A549 (cell line): ENCODE measurements around the gene ISLR2. TPM values are rescaled to one million over a fixed set of nuclear protein-coding genes. Genes with fewer than 3 reads are reported as not detected.
"Not testable (repeated sequence)": the region's sequence is repeated elsewhere in the genome, so short reads cannot be mapped to it uniquely, and the experiment has no call there.

Experiments used
- ATAC-seq, 2 experiments: fragments of 200-7000 bp in 1 of 2; fragments of >200 bp in 1 of 2; cut with Nextera tagmentation in 1 of 2; cut with Tn5 transposase in 1 of 2; 3 replicates each; pipeline versions ENCODE4 v1.8.0 to v1.9.1; 2018 to 2020; ENCODE audit warnings: mild to moderate bottlenecking in 1 of 2, moderate library complexity in 1 of 2
- CTCF ChIA-PET: fragments of 300-600 bp; sonication (Branson Sonifier 250); formaldehyde crosslinking; extraction: SDS; loops from one replicate; lab custom pipeline; 2021; ENCODE audit warnings: antibody characterized with exemption, inconsistent platforms; lab: Yijun Ruan, JAX
- POLR2A ChIA-PET: fragments of 350-600 bp; formaldehyde crosslinking; extraction: SDS; loops from one replicate; lab custom pipeline; 2021; ENCODE audit warnings: antibody characterized with exemption, inconsistent platforms; lab: Yijun Ruan, JAX
- DNase-seq, 2 experiments: peaks; one replicate each; pipeline versions ENCODE4 v3.0.0 to v3.0.0-alpha.2; 2011 to 2016; ENCODE audit warnings: low read depth in 1 of 2, low spot score in 1 of 2
- FAIRE-seq: peaks from 2 replicates; lab custom pipeline; 2011; peaks lifted over from hg19 to GRCh38; lab: Jason Lieb, UNC
- H3K27ac ChIP-seq, 2 experiments: fragments of >200 bp; sonication (Bioruptor Twin); formaldehyde crosslinking; 3 replicates each; pipeline ENCODE4 v1.5.1; 2016 to 2017
- H3K4me1 ChIP-seq: fragments of >200 bp; sonication (Bioruptor Twin); formaldehyde crosslinking; 3 replicates; pipeline ENCODE4 v1.6.1; 2016
- H3K4me2 ChIP-seq: fragments of >200 bp; sonication (Bioruptor Twin); formaldehyde crosslinking; 3 replicates; pipeline ENCODE4 v1.6.1; 2016
- H3K4me3 ChIP-seq: fragments of >200 bp; sonication (Bioruptor Twin); formaldehyde crosslinking; 3 replicates; pipeline ENCODE4 v1.5.1; 2016
- H3K9me3 ChIP-seq: fragments of >200 bp; sonication (Bioruptor Twin); formaldehyde crosslinking; 3 replicates; pipeline ENCODE4 v1.6.1; 2016
- BHLHE40 ChIP-seq: IDR thresholded peaks from 2 replicates; pipeline ENCODE4 v1.6.1; 2012; ENCODE audit warnings: low read depth, low read length, inconsistent platforms
- CBX2 ChIP-seq: fragments of 200-600 bp; sonication (generic); IDR thresholded peaks from 2 replicates; pipeline ENCODE4 v1.6.1; 2016; ENCODE audit warnings: low read depth, mild to moderate bottlenecking, borderline replicate concordance
- CHD4 ChIP-seq: fragments of 200-600 bp; sonication (generic); IDR thresholded peaks from 2 replicates; pipeline ENCODE4 v1.6.1; 2016; ENCODE audit warnings: antibody characterized with exemption, mild to moderate bottlenecking, borderline replicate concordance
- EHF ChIP-seq: fragments of 250-450 bp; sonication (Bioruptor Pico); IDR thresholded peaks from 2 replicates; pipeline ENCODE4 v1.5.0; 2020; ENCODE audit warnings: mild to moderate bottlenecking
- ESRRA ChIP-seq: fragments of 150-350 bp; IDR thresholded peaks from 2 replicates; pipeline ENCODE4 v1.6.1; 2014; ENCODE audit warnings: mild to moderate bottlenecking, low read length, borderline replicate concordance
- GATA3 ChIP-seq: IDR thresholded peaks from 2 replicates; pipeline ENCODE4 v1.6.1; 2012; ENCODE audit warnings: borderline replicate concordance
- HEYL ChIP-seq: fragments of 250-450 bp; sonication (Bioruptor Pico); IDR thresholded peaks from 2 replicates; pipeline ENCODE4 v1.8.0; 2021; ENCODE audit warnings: mild to moderate bottlenecking, moderate library complexity
- HOXB5 ChIP-seq: fragments of 250-450 bp; sonication (Bioruptor Pico); IDR thresholded peaks from 2 replicates; pipeline ENCODE4 v1.5.0; 2020; ENCODE audit warnings: mild to moderate bottlenecking, moderate library complexity
- KDM5A ChIP-seq: fragments of 200-600 bp; sonication (generic); IDR thresholded peaks from 2 replicates; pipeline ENCODE4 v1.6.1; 2016; ENCODE audit warnings: antibody characterized with exemption, mild to moderate bottlenecking
- NPAS2 ChIP-seq: fragments of 250-450 bp; sonication (Bioruptor Pico); IDR thresholded peaks from 2 replicates; pipeline ENCODE4 v1.8.0; 2022; ENCODE audit warnings: mild to moderate bottlenecking, moderate library complexity, borderline replicate concordance
- POLR2A ChIP-seq: IDR thresholded peaks from 2 replicates; pipeline ENCODE4 v1.6.1; 2012; ENCODE audit warnings: mild to moderate bottlenecking, low read length
- RARB ChIP-seq: fragments of 250-450 bp; sonication (Bioruptor Pico); IDR thresholded peaks from 2 replicates; pipeline ENCODE4 v1.8.0; 2021; ENCODE audit warnings: mild to moderate bottlenecking, moderate library complexity
- RCOR1 ChIP-seq: fragments of 150-350 bp; IDR thresholded peaks from 2 replicates; pipeline ENCODE4 v1.6.1; 2014; ENCODE audit warnings: antibody characterized with exemption, low read length, low read depth
- SREBF2 ChIP-seq: fragments of 450-650 bp; IDR thresholded peaks from 2 replicates; pipeline ENCODE4 v1.6.1; 2014; ENCODE audit warnings: mild to moderate bottlenecking, moderate library complexity
- TP53 ChIP-seq: fragments of 250-450 bp; sonication (Bioruptor Pico); IDR thresholded peaks from 2 replicates; pipeline ENCODE4 v1.5.0; 2021; ENCODE audit warnings: mild to moderate bottlenecking, moderate library complexity
- WGBS: methylation state at CpG from one replicate; pipeline ENCODE4 v1.1.6; 2017; ENCODE audit errors: missing lambda C conversion rate; 5-methylcytosine and 5-hydroxymethylcytosine counted together
- polyA minus RNA-seq: library from RNA; depleted of rRNA, polyadenylated mRNA; stranded (reverse); fragments of >200 nt; gene quantifications from 2 replicates; pipeline ENCODE4 v1.2.3, GENCODE V29; 2011; rRNA and poly(A)+ RNA removed
- polyA plus RNA-seq, 4 experiments: library from polyadenylated mRNA; depleted of rRNA in 3 of 4; stranded (reverse); fragments of >200 nt; fragmentation: RNase III in 1 of 4; extraction: RNeasy Plus Mini Kit Qiagen cat#74134 plus additional on column Dnase treatment in 1 of 4; gene quantifications; 2 replicates in 3 of 4; 3 replicates in 1 of 4; pipeline ENCODE4 v1.2.3, GENCODE V29; 2011 to 2017
- TF ChIP-seq, protein P1 (sequence below): fragments of 150-350 bp; IDR thresholded peaks from 2 replicates; pipeline ENCODE4 v1.6.1; 2014; ENCODE audit warnings: low read depth, mild to moderate bottlenecking, low read length
- TF ChIP-seq, protein P2 (sequence below): fragments of 250-450 bp; sonication (Bioruptor Pico); IDR thresholded peaks from 2 replicates; pipeline ENCODE4 v1.5.0; 2020; ENCODE audit warnings: low read depth, mild to moderate bottlenecking, moderate library complexity
- TF ChIP-seq, protein P3 (sequence below): fragments of 200-600 bp; sonication (generic); IDR thresholded peaks from 2 replicates; pipeline ENCODE4 v1.6.1; 2016; ENCODE audit warnings: antibody characterized with exemption, mild to moderate bottlenecking, moderate library complexity
- TF ChIP-seq, protein P4 (sequence below): fragments of >200 bp; sonication (Bioruptor Twin); formaldehyde crosslinking; IDR thresholded peaks from 3 replicates; pipeline ENCODE4 v1.6.1; 2016

ISLR2 gene, protein sequence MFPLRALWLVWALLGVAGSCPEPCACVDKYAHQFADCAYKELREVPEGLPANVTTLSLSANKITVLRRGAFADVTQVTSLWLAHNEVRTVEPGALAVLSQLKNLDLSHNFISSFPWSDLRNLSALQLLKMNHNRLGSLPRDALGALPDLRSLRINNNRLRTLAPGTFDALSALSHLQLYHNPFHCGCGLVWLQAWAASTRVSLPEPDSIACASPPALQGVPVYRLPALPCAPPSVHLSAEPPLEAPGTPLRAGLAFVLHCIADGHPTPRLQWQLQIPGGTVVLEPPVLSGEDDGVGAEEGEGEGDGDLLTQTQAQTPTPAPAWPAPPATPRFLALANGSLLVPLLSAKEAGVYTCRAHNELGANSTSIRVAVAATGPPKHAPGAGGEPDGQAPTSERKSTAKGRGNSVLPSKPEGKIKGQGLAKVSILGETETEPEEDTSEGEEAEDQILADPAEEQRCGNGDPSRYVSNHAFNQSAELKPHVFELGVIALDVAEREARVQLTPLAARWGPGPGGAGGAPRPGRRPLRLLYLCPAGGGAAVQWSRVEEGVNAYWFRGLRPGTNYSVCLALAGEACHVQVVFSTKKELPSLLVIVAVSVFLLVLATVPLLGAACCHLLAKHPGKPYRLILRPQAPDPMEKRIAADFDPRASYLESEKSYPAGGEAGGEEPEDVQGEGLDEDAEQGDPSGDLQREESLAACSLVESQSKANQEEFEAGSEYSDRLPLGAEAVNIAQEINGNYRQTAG
- polyA plus RNA-seq (2011; rRNA removed) (0.03 and 0.12 TPM in 2 replicates), polyA plus RNA-seq (2017; fragmentation: RNase III; extraction: RNeasy Plus Mini Kit Qiagen cat#74134 plus additional on column Dnase treatment) (0.10 to 0.25 TPM (median 0.17 TPM) in 3 replicates), polyA minus RNA-seq (0.17 TPM in 1 of 2 replicates, not detected in the other)
- 0.04 and 0.11 TPM in 2 replicates for polyA plus RNA-seq (2012; cell fraction: cytosol; rRNA removed)
- polyA plus RNA-seq (2012; cell fraction: nucleus; rRNA removed): 0.15 and 0.32 TPM in 2 replicates

DNA sequence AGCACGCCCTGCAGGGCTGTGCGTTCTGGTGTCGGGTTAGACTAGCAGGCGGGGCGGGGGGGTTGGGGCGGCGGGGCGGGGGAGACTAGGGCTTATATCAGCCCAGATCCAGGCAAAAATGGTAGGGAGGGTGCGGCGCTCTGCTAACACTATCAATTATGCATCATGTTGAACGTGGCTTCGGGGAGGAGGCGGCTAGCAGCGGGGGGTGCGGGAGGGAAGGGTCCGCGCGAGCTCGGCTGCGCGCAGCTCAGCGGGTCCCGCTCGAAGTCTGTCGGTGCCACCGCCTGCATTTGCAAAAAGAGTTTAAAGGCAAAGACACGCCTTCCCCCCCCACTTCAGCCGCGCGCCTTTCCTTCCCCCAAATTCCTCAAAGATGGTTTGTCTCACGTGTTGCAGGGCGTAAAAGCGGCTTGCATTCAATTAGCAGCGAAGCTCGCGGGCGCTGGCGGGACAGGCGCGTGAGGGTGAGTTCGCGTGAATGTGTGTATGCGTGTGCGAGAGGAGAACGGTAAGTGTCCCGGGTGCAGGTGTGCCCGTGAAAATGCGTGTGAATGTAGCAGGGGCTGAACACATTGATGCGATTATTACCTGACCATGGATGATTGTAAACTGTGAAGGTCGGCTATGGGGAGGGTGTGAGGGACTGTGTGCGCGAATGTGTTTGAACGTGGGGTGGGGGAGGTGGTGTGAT lies at the start of gene ISLR2:
Gene ISLR2, plus strand, starts transcription at position 432 of the 694 bp plus-strand sequence. CDS start 2,169 bp downstream, outside the sequence.
- Histone ChIP-seq H3K27ac (peak within 1 kb of the TSS; percentile 35 to 63; a peak in 3 of 6 replicates), H3K4me2 (peak within 1 kb of the TSS; percentile 88), H3K4me1 (peaks cover 16% of the 10 kb centered on the region; the same call in 1 of the 3 replicates), H3K4me3 (peak within 1 kb of the TSS; percentile 36), H3K9me3 (no peaks in the 10 kb centered on the region)
- ATAC-seq (no peak), DNase-seq (no peak), FAIRE-seq (no peak)
- 8% methylated on average over 37 of the region's 53 CpGs for WGBS
- POLR2A ChIA-PET: interaction anchor here (0.6 to 1.5 kb wide), 2 partner anchors 44 to 164 kb away, joined by 3 to 4 read pairs; no protein-coding TSS in a partner anchor
- CTCF ChIA-PET: interaction anchor here (0.7 to 3.0 kb wide), 8 partner anchors 50 to 192 kb away, joined by 3 to 21 read pairs (median 4); no protein-coding TSS in a partner anchor
- TF ChIP-seq CBX2 (no peak), CHD4 (no peak), RARB (CRISPR knock-in tag) (no peak), HEYL (CRISPR knock-in tag) (no peak), SREBF2 (no peak), TP53 (CRISPR knock-in tag) (no peak), ESRRA (no peak), BHLHE40 (no peak), NPAS2 (CRISPR knock-in tag) (no peak), KDM5A (no peak), POLR2A (no peak), EHF (CRISPR knock-in tag) (no peak), HOXB5 (CRISPR knock-in tag) (no peak), GATA3 (no peak), RCOR1 (no peak)
- TF ChIP-seq, protein P1, sequence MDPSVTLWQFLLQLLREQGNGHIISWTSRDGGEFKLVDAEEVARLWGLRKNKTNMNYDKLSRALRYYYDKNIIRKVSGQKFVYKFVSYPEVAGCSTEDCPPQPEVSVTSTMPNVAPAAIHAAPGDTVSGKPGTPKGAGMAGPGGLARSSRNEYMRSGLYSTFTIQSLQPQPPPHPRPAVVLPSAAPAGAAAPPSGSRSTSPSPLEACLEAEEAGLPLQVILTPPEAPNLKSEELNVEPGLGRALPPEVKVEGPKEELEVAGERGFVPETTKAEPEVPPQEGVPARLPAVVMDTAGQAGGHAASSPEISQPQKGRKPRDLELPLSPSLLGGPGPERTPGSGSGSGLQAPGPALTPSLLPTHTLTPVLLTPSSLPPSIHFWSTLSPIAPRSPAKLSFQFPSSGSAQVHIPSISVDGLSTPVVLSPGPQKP: no peak
- TF ChIP-seq, protein P2, sequence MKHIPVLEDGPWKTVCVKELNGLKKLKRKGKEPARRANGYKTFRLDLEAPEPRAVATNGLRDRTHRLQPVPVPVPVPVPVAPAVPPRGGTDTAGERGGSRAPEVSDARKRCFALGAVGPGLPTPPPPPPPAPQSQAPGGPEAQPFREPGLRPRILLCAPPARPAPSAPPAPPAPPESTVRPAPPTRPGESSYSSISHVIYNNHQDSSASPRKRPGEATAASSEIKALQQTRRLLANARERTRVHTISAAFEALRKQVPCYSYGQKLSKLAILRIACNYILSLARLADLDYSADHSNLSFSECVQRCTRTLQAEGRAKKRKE (CRISPR knock-in tag): no peak
- TF ChIP-seq, protein P3, sequence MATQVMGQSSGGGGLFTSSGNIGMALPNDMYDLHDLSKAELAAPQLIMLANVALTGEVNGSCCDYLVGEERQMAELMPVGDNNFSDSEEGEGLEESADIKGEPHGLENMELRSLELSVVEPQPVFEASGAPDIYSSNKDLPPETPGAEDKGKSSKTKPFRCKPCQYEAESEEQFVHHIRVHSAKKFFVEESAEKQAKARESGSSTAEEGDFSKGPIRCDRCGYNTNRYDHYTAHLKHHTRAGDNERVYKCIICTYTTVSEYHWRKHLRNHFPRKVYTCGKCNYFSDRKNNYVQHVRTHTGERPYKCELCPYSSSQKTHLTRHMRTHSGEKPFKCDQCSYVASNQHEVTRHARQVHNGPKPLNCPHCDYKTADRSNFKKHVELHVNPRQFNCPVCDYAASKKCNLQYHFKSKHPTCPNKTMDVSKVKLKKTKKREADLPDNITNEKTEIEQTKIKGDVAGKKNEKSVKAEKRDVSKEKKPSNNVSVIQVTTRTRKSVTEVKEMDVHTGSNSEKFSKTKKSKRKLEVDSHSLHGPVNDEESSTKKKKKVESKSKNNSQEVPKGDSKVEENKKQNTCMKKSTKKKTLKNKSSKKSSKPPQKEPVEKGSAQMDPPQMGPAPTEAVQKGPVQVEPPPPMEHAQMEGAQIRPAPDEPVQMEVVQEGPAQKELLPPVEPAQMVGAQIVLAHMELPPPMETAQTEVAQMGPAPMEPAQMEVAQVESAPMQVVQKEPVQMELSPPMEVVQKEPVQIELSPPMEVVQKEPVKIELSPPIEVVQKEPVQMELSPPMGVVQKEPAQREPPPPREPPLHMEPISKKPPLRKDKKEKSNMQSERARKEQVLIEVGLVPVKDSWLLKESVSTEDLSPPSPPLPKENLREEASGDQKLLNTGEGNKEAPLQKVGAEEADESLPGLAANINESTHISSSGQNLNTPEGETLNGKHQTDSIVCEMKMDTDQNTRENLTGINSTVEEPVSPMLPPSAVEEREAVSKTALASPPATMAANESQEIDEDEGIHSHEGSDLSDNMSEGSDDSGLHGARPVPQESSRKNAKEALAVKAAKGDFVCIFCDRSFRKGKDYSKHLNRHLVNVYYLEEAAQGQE: no peak
- TF ChIP-seq, protein P4, sequence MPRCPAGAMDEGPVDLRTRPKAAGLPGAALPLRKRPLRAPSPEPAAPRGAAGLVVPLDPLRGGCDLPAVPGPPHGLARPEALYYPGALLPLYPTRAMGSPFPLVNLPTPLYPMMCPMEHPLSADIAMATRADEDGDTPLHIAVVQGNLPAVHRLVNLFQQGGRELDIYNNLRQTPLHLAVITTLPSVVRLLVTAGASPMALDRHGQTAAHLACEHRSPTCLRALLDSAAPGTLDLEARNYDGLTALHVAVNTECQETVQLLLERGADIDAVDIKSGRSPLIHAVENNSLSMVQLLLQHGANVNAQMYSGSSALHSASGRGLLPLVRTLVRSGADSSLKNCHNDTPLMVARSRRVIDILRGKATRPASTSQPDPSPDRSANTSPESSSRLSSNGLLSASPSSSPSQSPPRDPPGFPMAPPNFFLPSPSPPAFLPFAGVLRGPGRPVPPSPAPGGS: no peak

DNA sequence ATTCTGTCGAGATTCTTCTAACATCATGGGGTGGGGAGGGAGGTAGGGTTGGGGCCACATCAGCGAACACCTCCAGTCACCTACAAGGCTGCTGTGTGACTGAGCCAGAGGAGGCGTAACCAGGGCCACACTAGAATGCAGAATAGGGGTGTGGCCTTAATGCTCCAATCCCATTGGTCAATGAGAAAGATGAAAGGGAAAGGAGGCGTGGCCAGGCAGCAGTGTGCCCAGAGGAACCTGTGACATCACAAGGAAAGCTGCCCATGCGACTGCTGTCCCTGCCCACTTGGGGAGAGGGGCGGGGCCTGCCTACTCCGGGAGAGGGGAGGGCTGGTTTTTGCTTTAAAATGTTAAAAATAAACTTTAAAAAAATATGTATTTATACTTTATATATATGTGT lies 47.9 kb upstream of the ISLR2 start, which contains the start of gene GOLGA6A:
Gene GOLGA6A, minus strand, starts transcription at position 101 of the 400 bp plus-strand sequence. Its CDS starts 41 bp downstream, at position 60.
- H3K4me3 ChIP-seq, H3K9me3 ChIP-seq, H3K4me2 ChIP-seq, H3K27ac ChIP-seq, CTCF ChIA-PET, ATAC-seq, H3K4me1 ChIP-seq, POLR2A ChIA-PET, DNase-seq, FAIRE-seq: not testable (repeated sequence)
- no CpG with 5 or more reads among the region's 7 CpGs for WGBS

DNA sequence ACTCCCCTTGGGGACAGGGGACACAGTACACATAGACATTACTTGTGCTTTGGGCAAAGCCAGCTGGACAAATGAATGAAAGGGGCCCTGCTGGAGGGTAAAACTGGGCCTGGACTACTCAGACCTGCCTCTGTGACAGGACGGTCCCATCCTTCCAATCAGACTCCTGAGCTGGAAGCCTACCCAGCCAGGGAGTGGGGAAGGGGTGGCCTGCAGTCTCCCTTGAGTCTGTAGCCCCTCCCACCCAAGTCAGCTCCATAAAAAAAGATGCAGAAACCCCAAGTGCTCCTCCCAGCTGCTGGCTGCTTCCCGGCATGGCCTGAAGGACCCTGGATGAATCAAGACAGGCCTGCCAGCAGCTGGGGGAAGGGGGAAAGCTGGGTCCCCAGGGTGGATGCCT lies 35.8 kb upstream of the ISLR2 start:
- H3K9me3 ChIP-seq, FAIRE-seq, H3K4me2 ChIP-seq, H3K27ac ChIP-seq, DNase-seq, H3K4me3 ChIP-seq, POLR2A ChIA-PET, CTCF ChIA-PET, ATAC-seq, H3K4me1 ChIP-seq: not testable (repeated sequence)
- no CpG with 5 or more reads among the region's 2 CpGs for WGBS

DNA sequence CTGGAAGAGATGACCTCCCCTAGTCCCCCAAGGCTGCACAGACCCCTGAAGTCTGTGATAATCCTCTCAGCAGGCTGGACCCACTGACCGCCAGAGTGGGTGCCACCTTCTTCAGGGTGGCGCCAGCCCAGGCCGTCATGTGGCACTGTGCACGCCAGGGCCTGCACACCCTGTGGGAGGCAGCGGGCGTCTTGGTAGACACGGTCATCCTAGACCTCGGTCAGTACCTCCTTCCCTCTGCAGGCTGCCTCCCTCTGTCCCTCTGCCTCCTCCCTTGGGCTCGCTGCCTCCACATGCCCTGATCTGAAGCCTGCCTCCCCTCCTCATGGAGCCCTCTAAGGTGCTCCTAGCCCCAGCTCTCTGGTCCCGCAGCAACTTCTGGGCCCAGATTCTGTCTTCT lies 34.8 kb upstream of the ISLR2 start:
- WGBS: 53% methylated on average over 8 of the region's 10 CpGs
- H3K4me1 ChIP-seq, POLR2A ChIA-PET, H3K9me3 ChIP-seq, H3K4me2 ChIP-seq, H3K27ac ChIP-seq, H3K4me3 ChIP-seq, DNase-seq, FAIRE-seq, CTCF ChIA-PET: not testable (repeated sequence)
- 0 out of 6 replicates have a peak, but pooled peaks of 1 of the 2 experiments have one; percentile 8 for ATAC-seq
